ENCODE data around the gene NCF4. TPM values are rescaled to one million over a fixed set of nuclear protein-coding genes. Genes with fewer than 3 reads are reported as not detected.

NCF4 gene
- total RNA-seq, 1 experiment from 2014 or later = not detected

GRCh38 chr22:36887162-36887561 lies 26.4 kb downstream of the NCF4 start:
- Mint-ChIP-seq H3K9me3 (peaks cover 3 to 9% of the 10 kb centered on the region in 2 experiments; a peak in 3 of 5 replicates), H3K36me3 (ENCODE audit: insufficient read depth in 1 of 3, low read depth in 3 of 3) (peaks cover 0 to 4% (median 0%) of the 10 kb centered on the region in 3 experiments; a peak in 2 of 7 replicates)
- H3K14ac ChIP-seq (ENCODE audit: insufficient read depth, low read length) = no peak overlapping the region

More at GRCh38 chr22:36887162-36887561, 26.4 kb downstream of the NCF4 start:
- Histone ChIP-seq H3K4me2 (ENCODE audit: insufficient read depth, insufficient read length, low read length) (no peak overlapping the region), H3K23ac (ENCODE audit: insufficient read length, low read depth, low read length) (no peak overlapping the region), H3K27me3 (ENCODE audit: insufficient read depth, low read length) (no peaks in the 10 kb centered on the region), H3K23me2 (ENCODE audit: insufficient read length, low read depth, low read length, poor library complexity, severe bottlenecking) (no peaks in the 10 kb centered on the region), H4K91ac (ENCODE audit: insufficient read length, low read depth, low read length) (no peak overlapping the region), H4K8ac (replicated peaks; ENCODE audit: insufficient read length, low read depth, low read length) (no peak overlapping the region), H4K5ac (ENCODE audit: insufficient read length, low read depth, low read length) (no peak overlapping the region), H3K27ac (ENCODE audit: insufficient read length, low read depth, low read length) (no peak overlapping the region), H2AFZ (ENCODE audit: low read length) (no peak overlapping the region), H3K18ac (ENCODE audit: insufficient read length, low read depth, low read length) (no peak overlapping the region), H3K9me3 (ENCODE audit: control insufficient read depth, low read depth, low read length) (no peaks in the 10 kb centered on the region), H3K4me1 (ENCODE audit: insufficient read depth, low read length) (no peaks in the 10 kb centered on the region), H3K4ac (ENCODE audit: low read depth, low read length) (no peak overlapping the region), H2BK20ac (ENCODE audit: low read depth, low read length, poor library complexity, severe bottlenecking) (no peak overlapping the region), H2BK15ac (ENCODE audit: low read depth, low read length) (no peak overlapping the region), H3K79me1 (ENCODE audit: insufficient read depth, low read depth, low read length, poor library complexity, severe bottlenecking) (no peaks in the 10 kb centered on the region), H4K20me1 (ENCODE audit: control insufficient read depth, insufficient read depth, insufficient read length) (no peaks in the 10 kb centered on the region), H3T11ph (ENCODE audit: low read length) (no peak overlapping the region), H3K9ac (ENCODE audit: extremely low read depth, insufficient read length, low read length) (no peak overlapping the region), H2BK12ac (ENCODE audit: insufficient read length, low read depth, low read length) (no peak overlapping the region), H2AK5ac (ENCODE audit: insufficient read length, low read length) (no peak overlapping the region), H2BK5ac (ENCODE audit: insufficient read length, low read length) (no peak overlapping the region), H3K79me2 (ENCODE audit: insufficient read depth, low read length) (no peaks in the 10 kb centered on the region), H2BK120ac (ENCODE audit: low read depth, low read length, poor library complexity, severe bottlenecking) (no peak overlapping the region), H3K56ac (ENCODE audit: insufficient read length, low read depth, low read length) (no peak overlapping the region)
- H3K27ac Mint-ChIP-seq = no peak overlapping the region
- H3K27me3 Mint-ChIP-seq (ENCODE audit: low read depth) = peaks cover 25% of the 10 kb centered on the region
- no CpG with 5 or more reads among the region's 4 CpGs for WGBS (ENCODE audit: extremely low coverage, insufficient read length, low lambda C conversion rate)
- peaks cover 0 to 8% of the 10 kb centered on the region in 2 experiments; a peak in 2 of 4 replicates for H3K4me1 Mint-ChIP-seq
- no peak for DNase-seq
- no peak for TF ChIP-seq CTCF (conservative IDR thresholded peaks at IDR 0.05)
- no peak overlapping the region for H3K4me3 Mint-ChIP-seq
